ENCODE results near the gene MOB3A.
"Not testable (repeated sequence)": the region's sequence is repeated elsewhere in the genome, so short reads cannot be mapped to it uniquely, and the experiment has no call there.

MOB3A gene

GRCh38 chr19:2108251-2109016 lies 12.3 kb upstream of the MOB3A start:
- DNase-seq (ENCODE audit: low read depth, low spot score), result no peak

DNA sequence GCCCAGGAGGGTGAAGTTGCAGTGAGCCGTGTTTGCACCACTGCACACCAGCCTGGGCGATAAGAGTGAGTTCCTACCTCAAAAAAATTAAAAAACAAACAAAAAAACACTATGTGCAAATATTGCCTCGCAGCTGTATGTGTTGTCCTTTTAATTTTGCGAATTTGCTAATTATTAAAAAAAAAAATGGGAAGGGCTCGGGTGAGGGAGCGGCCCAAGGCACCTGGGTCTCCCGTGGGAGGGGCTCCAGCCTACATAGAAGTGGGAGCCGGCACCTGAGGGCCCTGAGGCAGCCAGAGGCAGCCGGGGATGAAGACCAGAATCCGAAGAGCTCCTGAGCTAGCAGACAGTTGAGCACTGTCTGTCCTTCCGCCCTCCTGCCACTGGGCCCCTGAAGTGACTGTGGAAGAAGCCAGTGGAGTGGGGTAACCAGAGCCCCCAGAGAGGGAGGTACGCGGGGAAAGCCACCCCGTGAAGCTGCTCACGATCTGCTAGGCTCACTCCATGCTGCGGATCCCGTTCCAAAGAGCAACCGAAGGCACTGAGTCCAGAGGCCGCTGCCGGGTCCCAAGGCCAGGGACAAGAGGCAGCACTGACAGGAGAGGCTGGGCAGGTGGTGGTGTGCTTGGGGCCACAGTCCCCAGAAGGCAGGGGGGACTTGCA lies 7.0 kb upstream of the MOB3A start:
- no peak for DNase-seq (ENCODE audit: low read depth, low spot score)

DNA sequence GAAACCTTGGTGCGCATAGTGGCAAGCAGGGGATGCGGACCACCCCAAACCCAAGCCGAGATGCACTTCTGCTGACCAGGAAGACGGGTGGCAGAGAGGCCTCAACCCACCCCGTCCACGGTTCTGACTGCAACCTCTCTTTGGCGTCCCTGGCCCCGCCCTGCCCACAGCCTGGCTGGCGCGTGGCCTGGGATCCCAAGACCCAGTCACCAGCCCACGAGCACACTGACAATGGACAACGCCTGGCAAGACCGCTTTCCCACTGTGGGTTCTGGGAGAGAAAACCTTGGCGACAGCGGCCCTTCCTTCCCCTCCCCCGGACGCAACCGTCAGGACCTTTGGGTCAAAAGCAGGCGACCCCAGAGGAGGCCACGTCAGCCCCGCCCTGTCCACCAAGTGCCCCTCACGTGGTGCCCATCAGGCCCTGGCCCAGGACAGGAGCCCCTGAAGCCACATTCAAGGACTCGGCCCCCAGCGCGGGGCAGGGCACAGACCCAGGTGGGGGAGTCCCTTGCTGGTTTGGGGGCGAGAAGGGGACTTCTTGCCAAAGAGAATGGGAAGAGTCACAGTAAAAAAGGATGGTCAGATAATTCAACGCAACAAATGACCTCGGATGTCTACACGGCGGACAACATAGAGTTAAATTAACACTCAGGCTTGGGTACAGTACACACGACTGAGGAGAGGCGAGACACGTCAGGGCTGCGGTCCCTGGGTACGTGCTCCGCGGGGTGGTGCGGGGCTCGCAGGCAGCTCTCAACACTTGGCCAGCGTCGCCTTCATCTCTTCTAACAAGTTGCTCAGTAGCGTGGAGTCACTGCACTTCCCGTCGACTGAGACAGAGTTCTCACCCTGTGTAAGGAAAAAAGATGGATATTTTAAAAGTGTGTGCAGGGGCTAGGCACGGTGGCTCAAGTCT lies 5.5 kb upstream of the MOB3A start:
- no peak for DNase-seq (ENCODE audit: low read depth, low spot score)

DNA sequence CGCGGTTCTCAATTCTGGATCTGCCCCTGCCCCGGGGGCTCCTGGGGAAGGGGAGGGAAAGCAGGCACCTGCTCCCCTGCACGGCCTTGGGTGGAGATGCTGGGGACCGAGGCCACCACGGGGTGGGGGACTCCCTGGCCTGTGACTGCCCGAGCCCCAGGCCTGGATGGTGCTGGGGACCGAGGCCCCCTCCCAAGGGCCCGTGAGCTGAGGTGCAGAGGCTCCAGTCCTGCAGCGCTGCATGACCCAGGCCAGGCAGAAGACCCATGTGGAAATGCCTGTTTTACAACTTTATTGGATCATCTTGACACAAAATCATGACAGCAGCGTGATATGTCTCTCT lies 4.6 kb upstream of the MOB3A start:
- no peak for DNase-seq (ENCODE audit: low read depth, low spot score)

DNA sequence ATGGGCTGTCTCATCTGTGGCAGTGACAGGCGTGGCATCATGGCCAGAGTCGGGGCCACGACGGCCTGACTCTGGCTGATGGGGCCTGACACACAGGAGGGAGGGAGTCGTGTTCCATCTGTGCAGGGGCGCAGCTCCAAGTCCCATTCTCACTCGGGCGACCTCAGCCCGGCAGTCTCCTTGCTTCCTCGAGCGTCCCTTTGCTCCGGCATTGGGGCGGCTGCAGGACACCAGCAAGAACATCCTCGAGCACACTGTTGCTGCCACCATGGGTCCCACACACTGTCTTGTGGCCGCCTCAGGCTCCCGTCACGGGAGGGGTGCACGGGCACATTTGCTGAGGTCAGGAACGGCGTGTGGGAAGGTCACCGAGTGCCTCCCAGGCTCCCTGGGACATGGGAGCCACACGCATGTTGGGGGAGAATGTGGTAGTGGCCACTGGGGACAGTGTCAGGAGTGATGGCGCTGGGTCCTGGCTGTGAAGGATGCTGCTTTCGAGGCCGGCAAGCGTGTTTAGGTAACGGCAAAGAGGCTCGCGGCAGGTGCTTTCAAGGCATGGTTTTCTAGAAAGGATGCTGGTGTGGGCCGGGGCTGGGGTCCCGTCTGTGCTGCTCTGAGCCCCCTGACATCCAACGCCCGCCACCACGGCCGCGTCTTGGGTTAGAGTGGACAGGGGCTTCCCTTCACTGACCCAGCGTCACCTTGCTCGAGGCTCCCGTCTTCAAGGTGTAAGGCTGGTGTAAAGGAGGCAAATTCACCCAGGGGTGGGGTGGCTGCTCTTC lies 4.0 kb upstream of the MOB3A start:
- no peak for DNase-seq (ENCODE audit: low read depth, low spot score)

DNA sequence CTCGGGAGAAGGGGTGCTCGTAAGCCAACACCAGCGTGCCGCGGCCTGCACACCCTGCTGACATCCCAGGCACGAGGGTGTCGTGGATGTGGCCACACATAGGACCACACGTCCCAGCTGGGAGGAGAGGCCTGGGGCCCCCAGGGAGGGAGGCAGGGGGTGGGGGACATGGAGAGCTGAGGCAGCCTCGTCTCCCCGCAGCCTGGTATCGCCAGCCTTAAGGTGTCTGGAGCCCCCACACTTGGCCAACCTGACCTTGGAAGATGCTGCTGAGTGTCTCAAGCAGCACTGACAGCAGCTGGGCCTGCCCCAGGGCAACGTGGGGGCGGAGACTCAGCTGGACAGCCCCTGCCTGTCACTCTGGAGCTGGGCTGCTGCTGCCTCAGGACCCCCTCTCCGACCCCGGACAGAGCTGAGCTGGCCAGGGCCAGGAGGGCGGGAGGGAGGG lies 3.0 kb upstream of the MOB3A start:
- no peak for DNase-seq (ENCODE audit: low read depth, low spot score)

- no peak for DNase-seq (ENCODE audit: low read depth, low spot score)
These were observed 1.8 kb upstream of the MOB3A start for GRCh38 chr19:2097886-2098327.

GRCh38 chr19:2097203-2097885 lies 1.2 kb upstream of the MOB3A start:
- DNase-seq (ENCODE audit: low read depth, low spot score), result no peak

DNA sequence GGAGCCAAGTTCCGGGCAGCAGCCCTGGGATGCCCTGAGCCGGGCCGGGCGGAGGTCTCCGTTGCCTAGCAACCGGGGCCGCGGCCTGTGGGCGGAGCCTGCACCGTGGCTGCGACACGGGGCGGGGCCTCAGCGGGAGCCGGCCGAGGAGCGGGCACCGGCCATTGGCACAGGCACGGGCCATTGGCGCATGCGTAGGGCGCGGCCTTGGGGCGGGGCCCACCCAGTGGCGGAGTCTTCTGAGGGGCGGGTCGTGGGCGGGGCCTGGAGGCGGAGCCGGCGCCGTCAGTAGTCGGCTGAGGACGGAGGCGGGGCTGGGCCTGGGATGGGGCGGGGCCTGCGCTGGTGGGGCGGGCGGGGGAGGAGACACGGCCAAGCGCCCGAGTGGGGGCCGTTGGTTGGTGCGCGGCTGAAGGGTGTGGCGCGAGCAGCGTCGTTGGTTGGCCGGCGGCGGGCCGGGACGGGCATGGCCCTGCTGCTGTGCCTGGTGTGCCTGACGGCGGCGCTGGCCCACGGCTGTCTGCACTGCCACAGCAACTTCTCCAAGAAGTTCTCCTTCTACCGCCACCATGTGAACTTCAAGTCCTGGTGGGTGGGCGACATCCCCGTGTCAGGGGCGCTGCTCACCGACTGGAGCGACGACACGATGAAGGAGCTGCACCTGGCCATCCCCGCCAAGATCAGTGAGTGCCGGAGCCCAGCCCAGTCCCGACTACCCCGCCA lies 515 bp upstream of the MOB3A start, which contains the start of gene IZUMO4:
Gene IZUMO4 (plus strand): TSS at position 436 of the 723 bp plus-strand sequence. CDS start 31 bp downstream, at position 467.
- peak; percentile 85 for DNase-seq (ENCODE audit: low read depth, low spot score)

DNA sequence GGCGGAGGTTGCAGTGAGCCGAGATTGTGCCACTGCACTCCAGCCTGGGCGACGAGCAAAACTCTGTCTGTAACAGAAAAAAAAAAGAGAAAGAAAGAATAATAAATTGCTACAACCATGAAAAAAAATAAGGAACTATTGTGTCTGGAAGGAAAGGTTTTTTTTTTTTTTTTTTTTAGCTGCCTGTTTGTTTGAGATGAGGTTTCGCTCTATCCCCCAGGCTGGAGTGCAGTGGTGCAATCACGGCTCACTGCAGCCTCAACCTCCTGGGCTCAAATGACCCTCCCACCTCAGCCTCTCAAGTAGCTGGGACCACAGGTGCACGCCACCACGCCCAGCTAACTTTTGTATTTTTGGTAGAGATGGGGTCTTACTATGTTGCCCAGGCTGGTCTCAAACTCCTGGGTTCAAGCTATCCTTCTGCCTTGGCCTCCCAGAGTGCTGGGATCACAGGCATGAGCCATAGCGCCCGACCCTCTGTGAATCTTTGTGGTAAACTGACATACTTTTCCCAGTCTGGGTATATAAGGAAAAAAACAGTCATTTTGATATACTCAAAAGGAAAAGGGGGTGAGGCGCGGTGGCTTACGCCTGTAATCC lies 4.1 kb downstream of the MOB3A start:
- not testable (repeated sequence) for DNase-seq (ENCODE audit: low read depth, low spot score)

DNA sequence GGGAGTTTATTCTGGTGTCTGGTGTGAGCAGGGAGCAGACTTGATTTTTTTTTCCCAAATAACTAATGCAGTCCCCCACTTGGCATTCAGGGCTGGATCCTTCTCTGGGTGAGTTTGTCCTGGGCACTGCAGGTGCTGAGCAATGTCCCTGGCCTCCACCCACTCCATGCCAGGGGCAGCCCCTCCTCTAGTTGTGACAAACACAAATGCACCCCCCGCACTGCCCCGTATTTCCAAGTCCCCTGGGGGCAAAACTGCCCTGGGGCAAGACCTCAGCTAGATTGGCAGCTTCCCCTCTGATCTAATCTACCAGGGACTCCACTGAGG lies 6.4 kb downstream of the MOB3A start:
- no peak for DNase-seq (ENCODE audit: low read depth, low spot score)

DNA sequence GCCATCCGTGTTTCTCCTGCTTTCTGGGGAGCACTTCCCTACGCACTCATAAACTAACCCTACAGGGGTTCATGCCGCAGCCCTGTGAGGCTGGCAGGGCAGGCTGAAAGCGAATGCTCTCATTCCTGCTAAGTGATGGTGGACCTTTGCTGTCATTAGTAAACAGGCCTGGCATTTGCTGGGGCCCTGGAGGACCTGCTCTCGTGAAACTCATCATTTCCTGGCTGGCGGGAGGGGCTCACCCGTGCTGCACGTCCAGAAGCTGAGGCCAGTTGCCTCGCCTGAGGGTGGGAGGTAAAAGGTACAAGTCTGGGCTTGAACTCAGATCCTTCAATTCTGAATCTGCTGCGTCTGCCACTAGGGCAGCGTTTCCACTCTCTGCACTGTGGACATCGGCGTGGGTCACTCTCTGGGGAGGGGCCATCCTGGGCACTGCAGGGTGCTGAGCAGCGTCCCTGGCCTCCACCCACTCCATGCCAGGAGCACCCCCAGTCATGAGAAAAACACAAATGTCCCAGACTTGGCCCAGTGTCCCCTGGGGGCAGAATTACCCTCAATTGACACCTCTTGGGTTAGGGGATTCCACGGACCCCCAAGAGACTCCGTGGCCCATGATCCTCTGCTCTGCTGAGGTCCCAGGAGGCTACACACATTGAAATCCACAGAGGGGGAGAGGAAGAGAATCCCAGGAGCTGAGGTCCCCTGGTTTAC lies 7.0 kb downstream of the MOB3A start:
- no peak for DNase-seq (ENCODE audit: low read depth, low spot score)

- DNase-seq (ENCODE audit: low read depth, low spot score), result no peak
These were observed 8.5 kb downstream of the MOB3A start for GRCh38 chr19:2087621-2088100.

DNA sequence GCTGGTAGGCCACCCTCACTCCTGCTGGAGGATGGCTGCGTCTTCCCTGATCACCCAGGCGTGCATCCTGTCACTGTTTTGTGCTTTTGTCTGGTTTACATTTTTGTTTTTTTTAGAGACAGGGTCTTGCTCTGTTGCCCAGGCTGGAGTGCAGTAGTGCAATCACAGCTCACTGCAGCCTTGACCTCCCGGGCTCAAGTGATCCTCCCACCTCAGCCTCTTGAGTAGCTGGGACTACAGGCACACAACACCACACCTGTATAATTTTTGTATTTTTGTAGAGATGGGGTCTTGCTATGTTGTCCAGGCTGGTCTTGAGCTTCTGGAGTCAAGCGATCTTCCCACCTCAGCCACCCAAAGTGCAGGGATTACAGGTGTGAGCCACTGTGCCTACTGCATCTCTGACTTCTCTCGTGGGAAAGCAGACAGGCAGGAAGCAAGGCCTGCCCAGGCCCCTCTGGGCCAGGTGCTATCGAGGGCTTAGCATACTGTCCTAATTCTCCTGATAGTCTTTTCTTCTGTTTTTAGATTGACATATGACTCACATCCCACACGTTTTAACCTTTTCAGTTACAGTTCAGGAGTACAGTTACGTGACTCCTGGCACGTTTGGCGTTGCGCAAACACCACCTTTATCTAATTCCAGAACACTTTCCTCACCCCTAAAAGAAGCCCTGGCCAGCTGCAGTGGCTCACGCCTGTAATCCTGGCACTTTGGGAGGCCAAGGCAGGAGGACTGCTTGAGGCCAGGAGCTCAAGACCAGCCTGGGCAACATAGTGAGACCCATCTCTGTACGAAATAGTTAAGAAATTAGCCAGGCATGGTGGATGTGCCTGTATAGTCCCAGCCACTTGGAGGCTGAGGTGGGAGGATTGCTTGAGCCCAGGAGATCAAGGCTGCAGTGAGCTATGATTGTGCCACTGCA lies 9.2 kb downstream of the MOB3A start:
- not testable (repeated sequence) for DNase-seq (ENCODE audit: low read depth, low spot score)

GRCh38 chr19:2084993-2085720 lies 11.0 kb downstream of the MOB3A start:
- DNase-seq (ENCODE audit: low read depth, low spot score), result no peak

DNA sequence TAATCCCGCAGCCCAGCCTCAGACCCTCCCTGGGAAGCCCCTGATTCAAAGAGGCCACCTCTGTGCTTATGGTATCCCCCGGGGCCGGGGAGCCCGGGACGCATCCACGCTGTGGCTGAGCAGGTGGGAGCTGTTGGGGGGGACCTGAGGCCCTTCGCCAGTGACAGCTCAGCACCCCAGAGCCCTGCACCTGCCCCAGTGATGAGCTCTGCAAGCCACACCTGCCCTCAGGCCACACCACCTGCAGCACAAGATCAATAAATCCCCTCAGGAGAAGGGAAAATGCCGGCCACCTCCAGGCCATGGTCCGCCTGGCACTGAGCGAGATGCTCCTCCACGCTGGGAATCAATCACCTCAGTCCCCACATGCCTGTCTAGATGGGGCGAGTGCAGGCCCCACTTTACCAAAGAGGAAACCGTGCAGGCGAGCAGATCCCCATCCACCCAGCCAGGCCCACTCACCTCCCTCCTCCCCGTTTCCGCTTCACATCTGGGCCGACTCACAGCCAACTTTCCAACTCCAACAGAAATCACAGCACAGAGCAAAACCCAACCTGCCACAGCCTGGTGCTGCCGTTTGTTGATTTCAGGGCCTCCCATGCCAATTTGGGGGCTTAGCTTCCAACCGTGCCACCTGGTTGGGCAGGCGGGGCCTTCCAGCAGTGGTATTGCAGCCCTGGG lies 12.8 kb downstream of the MOB3A start:
- no peak for DNase-seq (ENCODE audit: low read depth, low spot score)
